TTC549 (cell line): ENCODE data around the gene CACNG8.

Source experiments
- FAIRE-seq: peaks from 2 replicates; lab custom pipeline; 2012; peaks lifted over from hg19 to GRCh38; lab: Jason Lieb, UNC

The CACNG8 gene

GRCh38 chr19:53961523-53962356 is 997 bp upstream of the CACNG8 start:
- FAIRE-seq: no peak

GRCh38 chr19:53965091-53965490 is 2.4 kb downstream of the CACNG8 start:
- FAIRE-seq: no peak

GRCh38 chr19:53966931-53967330 is 4.2 kb downstream of the CACNG8 start:
- FAIRE-seq: no peak

- FAIRE-seq: no peak
Measured at GRCh38 chr19:53969366-53969765, 6.6 kb downstream of the CACNG8 start.

- no peak for FAIRE-seq
Measured at GRCh38 chr19:53971673-53972072, 8.9 kb downstream of the CACNG8 start.

- FAIRE-seq: peak; percentile 92
Measured at GRCh38 chr19:53977429-53977990, 14.8 kb downstream of the CACNG8 start.

- FAIRE-seq: peak; percentile 96
Measured at GRCh38 chr19:53977991-53978731, 15.4 kb downstream of the CACNG8 start.

GRCh38 chr19:53978975-53979801 is 16.5 kb downstream of the CACNG8 start:
- FAIRE-seq: no peak

- FAIRE-seq: no peak
Measured at GRCh38 chr19:53980539-53981375, 18.0 kb downstream of the CACNG8 start.

GRCh38 chr19:53981376-53981951 is 18.7 kb downstream of the CACNG8 start:
- no peak for FAIRE-seq

GRCh38 chr19:53982001-53982451 is 19.3 kb downstream of the CACNG8 start:
- no peak for FAIRE-seq

- no peak for FAIRE-seq
Measured at GRCh38 chr19:53982611-53983010, 19.9 kb downstream of the CACNG8 start.

GRCh38 chr19:53983457-53984289 is 20.9 kb downstream of the CACNG8 start:
- FAIRE-seq: no peak

- FAIRE-seq: no peak
Measured at GRCh38 chr19:53985863-53986262, 23.1 kb downstream of the CACNG8 start.

- FAIRE-seq: no peak
Measured at GRCh38 chr19:53988981-53989380, 26.2 kb downstream of the CACNG8 start.

GRCh38 chr19:53989600-53990533 is 27.1 kb downstream of the CACNG8 start:
- no peak for FAIRE-seq

GRCh38 chr19:53991224-53992113 is 28.7 kb downstream of the CACNG8 start, which contains the start of gene CACNG6:
Gene CACNG6 (plus strand): TSS chr19:53991637. CDS start chr19:53992878, 1,241 bp downstream.
- FAIRE-seq: no peak

- FAIRE-seq: no peak
Measured at GRCh38 chr19:53992211-53992610, 29.5 kb downstream of the CACNG8 start.
